Progenitor cell of endocrine pancreas (in vitro differentiated cells): ENCODE measurements around the gene MBTPS1. TPM values are rescaled to one million over a fixed set of nuclear protein-coding genes. Genes with fewer than 3 reads are reported as not detected.

Experiments used
- DNase-seq: peaks from one replicate; pipeline ENCODE4 v3.0.0; 2021; ENCODE audit warnings: low spot score; ENCODE audit not compliant: unreplicated experiment
- H3K27ac Mint-ChIP-seq: 2 replicates; pipeline ENCODE4 v1.8.0; 2021; ENCODE audit warnings: mild to moderate bottlenecking, moderate library complexity, mixed read lengths
- H3K27me3 Mint-ChIP-seq: 2 replicates; pipeline ENCODE4 v1.8.0; 2021; ENCODE audit warnings: mixed read lengths
- H3K36me3 Mint-ChIP-seq: 2 replicates; pipeline ENCODE4 v1.8.0; 2022; ENCODE audit warnings: mixed read lengths; ENCODE audit not compliant: insufficient read depth
- H3K4me1 Mint-ChIP-seq: 2 replicates; pipeline ENCODE4 v1.8.0; 2021; ENCODE audit warnings: low read depth, mixed read lengths
- H3K4me3 Mint-ChIP-seq: 2 replicates; pipeline ENCODE4 v1.8.0; 2021; ENCODE audit warnings: low read depth, mild to moderate bottlenecking, moderate library complexity, mixed read lengths
- H3K9me3 Mint-ChIP-seq: 2 replicates; pipeline ENCODE4 v1.8.0; 2021; ENCODE audit warnings: low read depth, mixed read lengths
- CTCF ChIP-seq: fragments of 200-600 bp; sonication (generic); IDR thresholded peaks from one replicate; pipeline ENCODE4 v1.5.0; 2021; ENCODE audit warnings: antibody characterized with exemption, mild to moderate bottlenecking; ENCODE audit not compliant: unreplicated experiment
- total RNA-seq: library from RNA; stranded (reverse); gene quantifications from 2 replicates; pipeline ENCODE4 v1.2.1, GENCODE V29; 2021

MBTPS1 gene
- total RNA-seq, 1 donor from 2014 or later = 94.7 TPM

GRCh38 chr16:84088695-84089395 lies 27.9 kb downstream of the MBTPS1 start:
- TF ChIP-seq CTCF = no peak
- no peaks in the 10 kb centered on the region for H3K4me1 Mint-ChIP-seq
- peaks cover 25% of the 10 kb centered on the region for H3K36me3 Mint-ChIP-seq
- no peak overlapping the region for H3K27ac Mint-ChIP-seq
- no peaks in the 10 kb centered on the region for H3K9me3 Mint-ChIP-seq
- H3K27me3 Mint-ChIP-seq = no peaks in the 10 kb centered on the region
- no peak overlapping the region for H3K4me3 Mint-ChIP-seq
- DNase-seq = no peak

DNA sequence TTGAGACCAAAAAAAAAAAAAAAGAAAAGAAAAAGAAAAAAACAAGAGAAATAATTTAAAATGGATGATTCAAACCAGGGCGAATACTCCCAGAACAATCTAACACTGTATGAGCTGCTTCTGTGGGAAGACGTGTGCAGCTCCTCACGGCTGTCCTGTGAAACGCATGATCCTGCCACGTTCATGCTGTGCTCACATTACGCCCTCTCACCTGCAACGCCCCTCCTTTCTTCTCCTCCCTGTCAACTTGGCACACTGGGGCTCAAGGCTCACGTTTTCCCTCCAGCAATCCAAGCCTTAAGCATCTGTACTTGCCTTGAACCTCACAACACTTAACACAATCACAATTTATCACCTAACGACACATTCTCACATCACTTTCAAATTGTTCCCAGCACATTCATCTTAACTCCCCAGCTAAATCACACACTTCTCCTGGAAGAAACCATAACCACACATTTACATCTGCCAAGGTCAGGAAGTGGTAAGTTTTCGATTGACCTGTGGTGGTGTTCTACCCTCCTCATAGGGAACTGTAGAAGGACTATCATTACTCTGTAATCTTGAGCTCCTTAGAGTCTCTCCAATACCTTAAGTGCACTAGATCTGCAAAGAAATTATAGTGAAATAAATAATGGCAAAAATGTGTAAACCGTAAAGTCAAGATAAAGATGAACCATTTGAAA lies 29.1 kb downstream of the MBTPS1 start:
- H3K4me3 Mint-ChIP-seq = no peak overlapping the region
- H3K4me1 Mint-ChIP-seq = no peaks in the 10 kb centered on the region
- TF ChIP-seq CTCF = no peak
- peak overlapping the region; percentile 3 for H3K27ac Mint-ChIP-seq
- no peak for DNase-seq
- H3K27me3 Mint-ChIP-seq = no peaks in the 10 kb centered on the region
- no peaks in the 10 kb centered on the region for H3K9me3 Mint-ChIP-seq
- H3K36me3 Mint-ChIP-seq = peaks cover 21% of the 10 kb centered on the region

DNA sequence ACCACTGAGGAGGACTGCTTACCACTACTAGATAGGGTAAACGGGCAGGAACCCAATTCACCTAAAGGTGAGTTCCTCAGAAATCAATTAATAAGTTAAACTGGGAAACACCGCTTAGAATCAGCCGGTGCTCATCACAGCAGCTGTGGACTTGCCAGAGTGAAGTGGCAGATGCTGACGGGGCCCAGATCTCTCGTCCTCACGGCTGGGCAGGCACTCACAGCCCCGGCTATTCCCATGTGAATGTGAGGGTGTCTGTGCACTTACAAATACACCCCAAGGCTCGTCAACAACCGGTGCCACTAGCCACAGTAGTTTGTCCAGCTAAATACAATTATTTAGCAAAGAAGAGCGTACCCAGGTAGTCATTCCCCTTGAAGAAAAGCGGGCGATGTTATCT lies 29.7 kb downstream of the MBTPS1 start:
- no peak for DNase-seq
- Mint-ChIP-seq H3K4me1 (no peaks in the 10 kb centered on the region), H3K9me3 (no peaks in the 10 kb centered on the region), H3K4me3 (no peak overlapping the region), H3K36me3 (peaks cover 19% of the 10 kb centered on the region), H3K27ac (no peak overlapping the region), H3K27me3 (no peaks in the 10 kb centered on the region)
- TF ChIP-seq CTCF = no peak

GRCh38 chr16:84086341-84086740 lies 30.4 kb downstream of the MBTPS1 start:
- no peaks in the 10 kb centered on the region for H3K4me1 Mint-ChIP-seq
- no peaks in the 10 kb centered on the region for H3K9me3 Mint-ChIP-seq
- TF ChIP-seq CTCF = no peak
- no peak overlapping the region for H3K4me3 Mint-ChIP-seq
- H3K27ac Mint-ChIP-seq = no peak overlapping the region
- H3K36me3 Mint-ChIP-seq = peaks cover 14% of the 10 kb centered on the region
- H3K27me3 Mint-ChIP-seq = no peaks in the 10 kb centered on the region
- DNase-seq = no peak

GRCh38 chr16:84085773-84086172 lies 31.0 kb downstream of the MBTPS1 start:
- H3K4me3 Mint-ChIP-seq = no peak overlapping the region
- TF ChIP-seq CTCF = no peak
- no peaks in the 10 kb centered on the region for H3K4me1 Mint-ChIP-seq
- H3K36me3 Mint-ChIP-seq = peaks cover 17% of the 10 kb centered on the region
- no peak for DNase-seq
- no peak overlapping the region for H3K27ac Mint-ChIP-seq
- no peaks in the 10 kb centered on the region for H3K27me3 Mint-ChIP-seq
- H3K9me3 Mint-ChIP-seq = no peaks in the 10 kb centered on the region
